CD4-positive, alpha-beta T cell (primary cell): ENCODE results near the gene GBP5. TPM values are rescaled to one million over a fixed set of nuclear protein-coding genes. Genes with fewer than 3 reads are reported as not detected.
"Not testable (repeated sequence)": the region's sequence is repeated elsewhere in the genome, so short reads cannot be mapped to it uniquely, and the experiment has no call there.

Experiments used
- ATAC-seq: fragments of 200-7000 bp; cut with Tn5 transposase; one replicate; pipeline ENCODE4 v1.10.0; 2022; ENCODE audit warnings: mild to moderate bottlenecking; ENCODE audit not compliant: poor library complexity
- CTCF ChIA-PET: fragments of 350-600 bp; sonication (Branson Sonifier 250); formaldehyde crosslinking; loops from one replicate; lab custom pipeline; 2021; ENCODE audit warnings: antibody characterized with exemption, inconsistent platforms; lab: Charles Lee
- POLR2A ChIA-PET: fragments of 350-600 bp; sonication (Branson Sonifier 250); formaldehyde crosslinking; loops from one replicate; lab custom pipeline; 2021; ENCODE audit warnings: antibody characterized with exemption, inconsistent platforms; lab: Charles Lee
- DNase-seq, 14 experiments: peaks; one replicate each; pipeline ENCODE4 v3.0.0-alpha.2; 2013 to 2020; ENCODE audit warnings: mixed read lengths in 2 of 14
- H3K27ac ChIP-seq, 2 donors: one replicate each; pipeline versions ENCODE4 v1.5.1 to v1.7.0; 2013; ENCODE audit warnings: low read length in 2 of 2, low read depth in 1 of 2, mild to moderate bottlenecking in 1 of 2
- H3K27me3 ChIP-seq, 2 experiments: 1 replicate in 1 of 2; 2 replicates in 1 of 2; pipeline versions ENCODE4 v1.6.1 to v1.7.0; 2013; ENCODE audit warnings: low read length in 2 of 2, control low read depth in 1 of 2, mild to moderate bottlenecking in 1 of 2, moderate library complexity in 1 of 2; ENCODE audit not compliant: insufficient read depth in 2 of 2, control insufficient read depth in 1 of 2
- H3K36me3 ChIP-seq: one replicate; pipeline ENCODE4 v1.6.1; 2013; ENCODE audit warnings: low read length, control low read depth; ENCODE audit not compliant: insufficient read depth
- H3K4me1 ChIP-seq: one replicate; pipeline ENCODE4 v1.6.1; 2013; ENCODE audit warnings: low read length, control low read depth; ENCODE audit not compliant: insufficient read depth
- H3K4me3 ChIP-seq: one replicate; pipeline ENCODE4 v1.5.1; 2013; ENCODE audit warnings: mild to moderate bottlenecking, low read length, moderate library complexity
- H3K9me3 ChIP-seq, 2 experiments: 1 replicate in 1 of 2; 2 replicates in 1 of 2; pipeline versions ENCODE4 v1.6.1 to v1.7.0; 2013; ENCODE audit warnings: low read length in 2 of 2, mild to moderate bottlenecking in 2 of 2, control low read depth in 1 of 2, moderate library complexity in 1 of 2; ENCODE audit not compliant: control insufficient read depth in 1 of 2, insufficient read depth in 1 of 2
- H3K27ac Mint-ChIP-seq: one replicate; pipeline ENCODE4 v1.8.0; 2020; ENCODE audit warnings: mixed read lengths
- H3K27me3 Mint-ChIP-seq: one replicate; pipeline ENCODE4 v1.8.0; 2021; ENCODE audit warnings: mixed read lengths
- H3K36me3 Mint-ChIP-seq: one replicate; pipeline ENCODE4 v1.8.0; 2021; ENCODE audit warnings: low read depth, mixed read lengths
- H3K4me1 Mint-ChIP-seq: one replicate; pipeline ENCODE4 v1.8.0; 2021; ENCODE audit warnings: low read depth, mixed read lengths
- H3K4me3 Mint-ChIP-seq: one replicate; pipeline ENCODE4 v1.8.0; 2020; ENCODE audit warnings: mild to moderate bottlenecking, mixed read lengths
- H3K9me3 Mint-ChIP-seq: one replicate; pipeline ENCODE4 v1.8.0; 2020; ENCODE audit warnings: mixed read lengths
- intact Hi-C, 2 experiments: fragments of 100-400 bp; cut with DNase I in 1 of 2; cut with micrococcal nuclease in 1 of 2; formaldehyde crosslinking; loops; one replicate each; pipeline versions ENCODE4 v1.15.1 to v1.9.0; 2023 to 2025; cut with DNase I, micrococcal nuclease
- total RNA-seq, 174 experiments: library from RNA in 2 of 174; stranded (reverse) in 2 of 174; gene quantifications; one replicate each; pipeline ENCODE4 v1.2.3 and lab custom pipeline; 2021 to 2026
- TF ChIP-seq, protein P1 (sequence below): fragments of 200-600 bp; IDR thresholded peaks from one replicate; pipeline ENCODE4 v1.8.0; 2022; ENCODE audit warnings: antibody characterized with exemption, mild to moderate bottlenecking

The GBP5 gene
- total RNA-seq, 2 experiments from 2014 or later: 51.4 to 52.9 TPM

- Mint-ChIP-seq H3K36me3 (no peaks in the 10 kb centered on the region), H3K4me3 (peak overlapping the region; percentile 62), H3K27ac (peak overlapping the region; percentile 78), H3K27me3 (no peaks in the 10 kb centered on the region), H3K4me1 (peaks cover 69% of the 10 kb centered on the region), H3K9me3 (peaks cover 2% of the 10 kb centered on the region)
- H3K27ac ChIP-seq: peak overlapping the region; percentile 53 to 54
- ChIA-PET CTCF (interaction anchor here (1.0 kb wide), 1 partner anchor 13 kb away, joined by 3 read pairs; no protein-coding TSS in a partner anchor), POLR2A (interaction anchor here (0.6 to 9.7 kb wide), 13 partner anchors 9 to 302 kb away, joined by 3 to 154 read pairs (median 20); partner anchors contain the start of genes GBP2, GBP3, GBP4 and GBP5)
- H3K4me1 ChIP-seq: peaks cover 45% of the 10 kb centered on the region
- TF ChIP-seq, protein P1, sequence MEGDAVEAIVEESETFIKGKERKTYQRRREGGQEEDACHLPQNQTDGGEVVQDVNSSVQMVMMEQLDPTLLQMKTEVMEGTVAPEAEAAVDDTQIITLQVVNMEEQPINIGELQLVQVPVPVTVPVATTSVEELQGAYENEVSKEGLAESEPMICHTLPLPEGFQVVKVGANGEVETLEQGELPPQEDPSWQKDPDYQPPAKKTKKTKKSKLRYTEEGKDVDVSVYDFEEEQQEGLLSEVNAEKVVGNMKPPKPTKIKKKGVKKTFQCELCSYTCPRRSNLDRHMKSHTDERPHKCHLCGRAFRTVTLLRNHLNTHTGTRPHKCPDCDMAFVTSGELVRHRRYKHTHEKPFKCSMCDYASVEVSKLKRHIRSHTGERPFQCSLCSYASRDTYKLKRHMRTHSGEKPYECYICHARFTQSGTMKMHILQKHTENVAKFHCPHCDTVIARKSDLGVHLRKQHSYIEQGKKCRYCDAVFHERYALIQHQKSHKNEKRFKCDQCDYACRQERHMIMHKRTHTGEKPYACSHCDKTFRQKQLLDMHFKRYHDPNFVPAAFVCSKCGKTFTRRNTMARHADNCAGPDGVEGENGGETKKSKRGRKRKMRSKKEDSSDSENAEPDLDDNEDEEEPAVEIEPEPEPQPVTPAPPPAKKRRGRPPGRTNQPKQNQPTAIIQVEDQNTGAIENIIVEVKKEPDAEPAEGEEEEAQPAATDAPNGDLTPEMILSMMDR: no peak
- DNase-seq (peak in 2 of 14 experiments; percentile 23 to 70), ATAC-seq (no peak)
- no peaks in the 10 kb centered on the region for H3K27me3 ChIP-seq
- peaks cover 0 to 5% of the 10 kb centered on the region in 2 experiments for H3K9me3 ChIP-seq
- no peaks in the 10 kb centered on the region for H3K36me3 ChIP-seq
- intact Hi-C loops: no loop called here
- no peak overlapping the region for H3K4me3 ChIP-seq
Measured at GRCh38 chr1:89285745-89286380, 13.2 kb upstream of the GBP5 start.

- ATAC-seq, H3K27ac ChIP-seq, H3K4me3 Mint-ChIP-seq, H3K36me3 ChIP-seq, H3K9me3 ChIP-seq, H3K9me3 Mint-ChIP-seq, H3K4me3 ChIP-seq, H3K27me3 Mint-ChIP-seq, H3K36me3 Mint-ChIP-seq, CTCF ChIA-PET, DNase-seq, H3K27me3 ChIP-seq: not testable (repeated sequence)
- intact Hi-C loops: loop anchor here in 1 of 2 experiments (5.0 kb wide), 1 partner anchor 152 kb away; no protein-coding TSS in a partner anchor
- peaks cover 55% of the 10 kb centered on the region for H3K4me1 ChIP-seq
- Mint-ChIP-seq H3K4me1 (peaks cover 83% of the 10 kb centered on the region), H3K27ac (peak overlapping the region; percentile 78)
- POLR2A ChIA-PET: interaction anchor here (1.4 to 9.7 kb wide), 4 partner anchors 10 to 85 kb away, joined by 4 to 154 read pairs (median 46); partner anchors contain the start of genes GBP4 and GBP5
Measured at GRCh38 chr1:89284078-89284763, 11.6 kb upstream of the GBP5 start.

- TF ChIP-seq, protein P1: no peak
- Mint-ChIP-seq H3K9me3 (peaks cover 2% of the 10 kb centered on the region), H3K4me3 (no peak overlapping the region), H3K27me3 (no peaks in the 10 kb centered on the region), H3K36me3 (no peaks in the 10 kb centered on the region), H3K27ac (peak overlapping the region; percentile 33), H3K4me1 (peaks cover 77% of the 10 kb centered on the region)
- H3K27ac ChIP-seq: no peak overlapping the region
- no peak overlapping the region for H3K4me3 ChIP-seq
- ChIA-PET POLR2A (interaction anchor here (1.4 kb wide), 1 partner anchor 11 kb away, joined by 4 read pairs; no protein-coding TSS in a partner anchor), CTCF (no interaction called here)
- ATAC-seq (no peak), DNase-seq (peak in 1 of 14 experiments; percentile 39)
- peaks cover 63% of the 10 kb centered on the region for H3K4me1 ChIP-seq
- peaks cover 0 to 5% of the 10 kb centered on the region in 2 experiments for H3K9me3 ChIP-seq
- no peaks in the 10 kb centered on the region for H3K36me3 ChIP-seq
- intact Hi-C loops: loop anchor here in 1 of 2 experiments (5.0 kb wide), 1 partner anchor 148 kb away; no protein-coding TSS in a partner anchor
- no peaks in the 10 kb centered on the region for H3K27me3 ChIP-seq
Measured at GRCh38 chr1:89280766-89281165, 8.1 kb upstream of the GBP5 start.
